Suprapubic skin (tissue), 4 donors: ENCODE data around the gene TMOD1. TPM values are rescaled to one million over a fixed set of nuclear protein-coding genes. Genes with fewer than 3 reads are reported as not detected.

Source experiments
- DNase-seq, 2 donors: peaks; one replicate each; pipeline ENCODE4 v3.0.0-alpha.2; 2019; ENCODE audit warnings: low spot score in 2 of 2
- H3K27ac ChIP-seq: fragments of 200-600 bp; sonication (generic); one replicate; pipeline ENCODE4 v1.5.1; 2019
- H3K27me3 ChIP-seq: fragments of 200-600 bp; sonication (generic); one replicate; pipeline ENCODE4 v1.5.1; 2019
- H3K36me3 ChIP-seq: fragments of 200-600 bp; sonication (generic); one replicate; pipeline ENCODE4 v1.5.1; 2019
- H3K4me1 ChIP-seq: fragments of 200-600 bp; sonication (generic); one replicate; pipeline ENCODE4 v1.5.1; 2019
- H3K4me3 ChIP-seq: fragments of 200-600 bp; sonication (generic); one replicate; pipeline ENCODE4 v1.5.1; 2019; ENCODE audit warnings: mild to moderate bottlenecking
- H3K9me3 ChIP-seq: fragments of 200-600 bp; sonication (generic); one replicate; pipeline ENCODE4 v1.5.1; 2019
- CTCF ChIP-seq, 2 donors: fragments of 200-600 bp in 1 of 2; fragments of 450-650 bp in 1 of 2; sonication (generic) in 1 of 2; IDR thresholded peaks; one replicate each; pipeline ENCODE4 v1.5.1; 2016 to 2019; ENCODE audit warnings: antibody characterized with exemption in 2 of 2, mild to moderate bottlenecking in 1 of 2, moderate library complexity in 1 of 2
- EP300 ChIP-seq: sonication (generic); formaldehyde crosslinking; IDR thresholded peaks from one replicate; pipeline ENCODE4 v1.6.1; 2017; ENCODE audit warnings: antibody characterized with exemption
- POLR2A ChIP-seq, 2 donors: fragments of 450-650 bp; IDR thresholded peaks; one replicate each; pipeline ENCODE4 v1.6.1; 2017; ENCODE audit warnings: antibody characterized with exemption in 2 of 2, mild to moderate bottlenecking in 2 of 2, moderate library complexity in 2 of 2
- POLR2AphosphoS5 ChIP-seq, 3 donors: sonication (generic); formaldehyde crosslinking; IDR thresholded peaks; one replicate each; pipeline ENCODE4 v1.6.1; 2017; ENCODE audit warnings: antibody characterized with exemption in 3 of 3
- WGBS: methylation state at CpG from one replicate; pipeline ENCODE4 v1.1.5; 2018; 5-methylcytosine and 5-hydroxymethylcytosine counted together
- total RNA-seq, 4 donors: library from RNA; depleted of rRNA; stranded (reverse); fragments of >200 nt; gene quantifications; one replicate each; pipeline ENCODE4 v1.1.0, GENCODE V29; 2016

The TMOD1 gene
- total RNA-seq, 4 donors from 2014 or later: 1.9 to 4.4 (median 4.0) TPM

- no peak for TF ChIP-seq CTCF (IDR thresholded peaks at IDR 0.05)
- no peak for TF ChIP-seq EP300
- TF ChIP-seq POLR2AphosphoS5 (IDR thresholded peaks at IDR 0.05): no peak
- no peak for TF ChIP-seq POLR2A (IDR thresholded peaks at IDR 0.05)
- 83% methylated on average over 5 of the region's 5 CpGs for WGBS
- Histone ChIP-seq H3K4me1 (peaks cover 28% of the 10 kb centered on the region), H3K36me3 (no peaks in the 10 kb centered on the region), H3K27me3 (no peaks in the 10 kb centered on the region), H3K9me3 (no peaks in the 10 kb centered on the region), H3K4me3 (no peak overlapping the region), H3K27ac (no peak overlapping the region)
- DNase-seq: no peak
Measured at GRCh38 chr9:97565262-97565661, 63.8 kb downstream of the TMOD1 start.

- H3K36me3 ChIP-seq: no peaks in the 10 kb centered on the region
- WGBS: 84% methylated on average over 8 of the region's 9 CpGs
- no peak overlapping the region for H3K27ac ChIP-seq
- no peak for DNase-seq
- TF ChIP-seq POLR2AphosphoS5 (IDR thresholded peaks at IDR 0.05) (no peak), EP300 (no peak), POLR2A (IDR thresholded peaks at IDR 0.05) (no peak), CTCF (IDR thresholded peaks at IDR 0.05) (no peak)
- H3K27me3 ChIP-seq: no peaks in the 10 kb centered on the region
- H3K4me1 ChIP-seq: peaks cover 25% of the 10 kb centered on the region
- no peaks in the 10 kb centered on the region for H3K9me3 ChIP-seq
- no peak overlapping the region for H3K4me3 ChIP-seq
Measured at GRCh38 chr9:97567182-97567893, 65.9 kb downstream of the TMOD1 start.

GRCh38 chr9:97567894-97568202, 66.4 kb downstream of the TMOD1 start:
- no peaks in the 10 kb centered on the region for H3K36me3 ChIP-seq
- H3K27me3 ChIP-seq: no peaks in the 10 kb centered on the region
- TF ChIP-seq CTCF (IDR thresholded peaks at IDR 0.05): no peak
- TF ChIP-seq EP300: no peak
- no peak for TF ChIP-seq POLR2AphosphoS5 (IDR thresholded peaks at IDR 0.05)
- TF ChIP-seq POLR2A (IDR thresholded peaks at IDR 0.05): no peak
- no peak for DNase-seq
- WGBS: 80% methylated on average over 4 of the region's 4 CpGs
- no peak overlapping the region for H3K27ac ChIP-seq
- no peaks in the 10 kb centered on the region for H3K9me3 ChIP-seq
- no peak overlapping the region for H3K4me3 ChIP-seq
- peaks cover 20% of the 10 kb centered on the region for H3K4me1 ChIP-seq

GRCh38 chr9:97568461-97569275, 67.2 kb downstream of the TMOD1 start:
- Histone ChIP-seq H3K36me3 (no peaks in the 10 kb centered on the region), H3K4me3 (no peak overlapping the region), H3K27ac (no peak overlapping the region), H3K4me1 (peaks cover 13% of the 10 kb centered on the region), H3K27me3 (no peaks in the 10 kb centered on the region), H3K9me3 (no peaks in the 10 kb centered on the region)
- 89% methylated on average over 11 of the region's 11 CpGs for WGBS
- peak in 1 of 2 donors; percentile 56 for DNase-seq
- TF ChIP-seq CTCF (IDR thresholded peaks at IDR 0.05): no peak
- TF ChIP-seq POLR2AphosphoS5 (IDR thresholded peaks at IDR 0.05): no peak
- TF ChIP-seq EP300: no peak
- TF ChIP-seq POLR2A (IDR thresholded peaks at IDR 0.05): no peak

- WGBS: 100% methylated on average over 4 of the region's 6 CpGs
- no peaks in the 10 kb centered on the region for H3K9me3 ChIP-seq
- H3K36me3 ChIP-seq: no peaks in the 10 kb centered on the region
- no peak overlapping the region for H3K4me3 ChIP-seq
- peak in 1 of 2 donors; percentile 74 for DNase-seq
- H3K27ac ChIP-seq: no peak overlapping the region
- H3K27me3 ChIP-seq: no peaks in the 10 kb centered on the region
- TF ChIP-seq EP300 (no peak), POLR2AphosphoS5 (IDR thresholded peaks at IDR 0.05) (no peak), CTCF (IDR thresholded peaks at IDR 0.05) (no peak), POLR2A (IDR thresholded peaks at IDR 0.05) (no peak)
- no peaks in the 10 kb centered on the region for H3K4me1 ChIP-seq
Measured at GRCh38 chr9:97570899-97571298, 69.4 kb downstream of the TMOD1 start.
